ENCODE data around the gene TIMM22. TPM values are rescaled to one million over a fixed set of nuclear protein-coding genes. Genes with fewer than 3 reads are reported as not detected.

TIMM22 gene
- total RNA-seq, 4 donors from 2014 or later, result 11.6 to 12.9 (median 12.6) TPM

- no peak for DNase-seq (ENCODE audit: low spot score in 2 of 2)
- Histone ChIP-seq H3K36me3 (no peaks in the 10 kb centered on the region), H3K27me3 (no peaks in the 10 kb centered on the region), H3K4me1 (peaks cover 18% of the 10 kb centered on the region), H3K9me3 (no peaks in the 10 kb centered on the region), H3K27ac (no peak overlapping the region), H3K4me3 (no peak overlapping the region)
- TF ChIP-seq POLR2A (IDR thresholded peaks at IDR 0.05) (no peak), POLR2AphosphoS5 (IDR thresholded peaks at IDR 0.05) (no peak)
- WGBS, result 91% methylated on average over 16 of the region's 16 CpGs
Measured at GRCh38 chr17:953767-954166, 43.2 kb upstream of the TIMM22 start.

- no peaks in the 10 kb centered on the region for H3K9me3 ChIP-seq
- TF ChIP-seq CTCF (IDR thresholded peaks at IDR 0.05) (no peak), POLR2A (IDR thresholded peaks at IDR 0.05) (no peak), POLR2AphosphoS5 (IDR thresholded peaks at IDR 0.05) (no peak), EP300 (IDR thresholded peaks at IDR 0.05) (no peak)
- no peak for DNase-seq (ENCODE audit: low spot score in 2 of 2)
- no peaks in the 10 kb centered on the region for H3K36me3 ChIP-seq
- H3K27me3 ChIP-seq, result no peaks in the 10 kb centered on the region
- no peak overlapping the region for H3K27ac ChIP-seq
- no peak overlapping the region for H3K4me3 ChIP-seq
- H3K4me1 ChIP-seq, result peaks cover 18% of the 10 kb centered on the region
- 68% methylated on average over 21 of the region's 23 CpGs for WGBS
Measured at GRCh38 chr17:954431-955164, 42.3 kb upstream of the TIMM22 start.

- Histone ChIP-seq H3K4me3 (no peak overlapping the region), H3K27me3 (no peaks in the 10 kb centered on the region), H3K4me1 (peaks cover 1% of the 10 kb centered on the region), H3K36me3 (no peaks in the 10 kb centered on the region), H3K9me3 (no peaks in the 10 kb centered on the region), H3K27ac (no peak overlapping the region)
- 40% methylated on average over 8 of the region's 8 CpGs for WGBS
- DNase-seq (ENCODE audit: low spot score in 2 of 2), result no peak
- TF ChIP-seq CTCF (IDR thresholded peaks at IDR 0.05), result no peak
- no peak for TF ChIP-seq EP300 (IDR thresholded peaks at IDR 0.05)
- no peak for TF ChIP-seq POLR2AphosphoS5 (IDR thresholded peaks at IDR 0.05)
- no peak for TF ChIP-seq POLR2A (IDR thresholded peaks at IDR 0.05)
Measured at GRCh38 chr17:956905-957304, 40.0 kb upstream of the TIMM22 start.

GRCh38 chr17:957856-958421 lies 39.0 kb upstream of the TIMM22 start:
- 85% methylated on average over 20 of the region's 20 CpGs for WGBS
- no peak for DNase-seq (ENCODE audit: low spot score in 2 of 2)
- Histone ChIP-seq H3K27me3 (no peaks in the 10 kb centered on the region), H3K9me3 (no peaks in the 10 kb centered on the region), H3K4me1 (no peaks in the 10 kb centered on the region), H3K36me3 (no peaks in the 10 kb centered on the region), H3K27ac (no peak overlapping the region), H3K4me3 (no peak overlapping the region)
- no peak for TF ChIP-seq EP300 (IDR thresholded peaks at IDR 0.05)
- no peak for TF ChIP-seq POLR2AphosphoS5 (IDR thresholded peaks at IDR 0.05)
- no peak for TF ChIP-seq CTCF (IDR thresholded peaks at IDR 0.05)
- TF ChIP-seq POLR2A (IDR thresholded peaks at IDR 0.05), result no peak

GRCh38 chr17:958712-959451 lies 38.0 kb upstream of the TIMM22 start:
- H3K27ac ChIP-seq, result no peak overlapping the region
- TF ChIP-seq CTCF (IDR thresholded peaks at IDR 0.05) (no peak), EP300 (IDR thresholded peaks at IDR 0.05) (no peak), POLR2A (IDR thresholded peaks at IDR 0.05) (no peak), POLR2AphosphoS5 (IDR thresholded peaks at IDR 0.05) (no peak)

More at GRCh38 chr17:958712-959451, 38.0 kb upstream of the TIMM22 start:
- Histone ChIP-seq H3K4me3 (no peak overlapping the region), H3K27me3 (no peaks in the 10 kb centered on the region), H3K36me3 (no peaks in the 10 kb centered on the region), H3K4me1 (no peaks in the 10 kb centered on the region), H3K9me3 (no peaks in the 10 kb centered on the region)
- 89% methylated on average over 31 of the region's 31 CpGs for WGBS
- DNase-seq (ENCODE audit: low spot score in 2 of 2), result no peak

Measured in suprapubic skin (tissue), 4 donors.